Stomach (tissue), 9 donors: Measurements from ENCODE around the gene RBM18. TPM values are rescaled to one million over a fixed set of nuclear protein-coding genes. Genes with fewer than 3 reads are reported as not detected.

ENCODE experiments used
- DNase-seq, 2 donors: peaks; one replicate each; pipeline versions ENCODE4 v3.0.0 to v3.0.0-alpha.2; 2013 to 2019
- H3K27ac ChIP-seq, 5 donors: fragments of 200-600 bp in 4 of 5; sonication (generic) in 4 of 5; one replicate each; pipeline ENCODE4 v1.5.1; 2013 to 2019; ENCODE audit warnings: mild to moderate bottlenecking in 1 of 5, moderate library complexity in 1 of 5
- H3K27me3 ChIP-seq, 3 donors: fragments of 200-600 bp; sonication (generic); one replicate each; pipeline ENCODE4 v1.5.1; 2017 to 2019; ENCODE audit warnings: mixed run types in 1 of 3
- H3K36me3 ChIP-seq, 4 donors: fragments of 200-600 bp; sonication (generic); 1 replicate in 3 of 4; 2 replicates in 1 of 4; pipeline ENCODE4 v1.5.1; 2016 to 2019
- H3K4me1 ChIP-seq, 4 donors: fragments of 200-600 bp; sonication (generic); one replicate each; pipeline ENCODE4 v1.5.1; 2016 to 2019
- H3K4me3 ChIP-seq, 4 donors: fragments of 200-600 bp; sonication (generic) in 3 of 4; one replicate each; pipeline ENCODE4 v1.5.1; 2016 to 2019; ENCODE audit warnings: mild to moderate bottlenecking in 1 of 4
- H3K9me3 ChIP-seq, 4 donors: fragments of 200-600 bp; sonication (generic); one replicate each; pipeline ENCODE4 v1.5.1; 2016 to 2019
- CTCF ChIP-seq, 7 experiments: fragments of 450-650 bp in 4 of 7; fragments of 200-600 bp in 3 of 7; sonication (generic) in 3 of 7; IDR thresholded peaks; one replicate each; pipeline ENCODE4 v1.5.1; 2016 to 2019; ENCODE audit warnings: antibody characterized with exemption in 7 of 7, control low read depth in 2 of 7, mild to moderate bottlenecking in 1 of 7
- EP300 ChIP-seq: sonication (generic); formaldehyde crosslinking; IDR thresholded peaks from one replicate; pipeline ENCODE4 v1.6.1; 2017; ENCODE audit warnings: antibody characterized with exemption
- POLR2A ChIP-seq, 4 donors: fragments of 450-650 bp; IDR thresholded peaks; one replicate each; pipeline ENCODE4 v1.6.1; 2016; ENCODE audit warnings: antibody characterized with exemption in 4 of 4, control low read depth in 2 of 4, mild to moderate bottlenecking in 1 of 4, moderate library complexity in 1 of 4
- POLR2AphosphoS5 ChIP-seq, 3 donors: sonication (generic); formaldehyde crosslinking; IDR thresholded peaks; one replicate each; pipeline ENCODE4 v1.6.1; 2016; ENCODE audit warnings: antibody characterized with exemption in 3 of 3
- WGBS, 5 donors: extraction: QIAGEN DNeasy Blood & Tissue Kit in 3 of 5; methylation state at CpG; one replicate each; pipeline versions ENCODE4 v1.1.5 to v1.1.7; 2013 to 2018; 5-methylcytosine and 5-hydroxymethylcytosine counted together
- intact Hi-C: fragments of 100-400 bp; cut with DNase I; formaldehyde crosslinking; loops from one replicate; pipeline ENCODE4 v1.15.1; 2023; ENCODE audit warnings: low total_unique reads
- polyA plus RNA-seq, 3 donors: library from polyadenylated mRNA; stranded (reverse); fragments of 200-250 nt; gene quantifications; one replicate each; pipeline ENCODE4 v1.2.3, GENCODE V29; 2013
- total RNA-seq, 5 donors: library from RNA; depleted of rRNA; stranded (reverse); fragments of >200 nt; gene quantifications; one replicate each; pipeline versions ENCODE4 v1.1.0 to v1.2.3, GENCODE V29; 2014 to 2016
- donor health status: healthy with polysubstance abuse.
- donor health status: Bipolar disorder and iron deficiency.
- donor health status: healthy.

The RBM18 gene
- total and polyA plus RNA-seq, 8 donors: 1.8 to 13.6 (median 6.5) TPM

GRCh38 chr9:122294531-122294930, 29.9 kb upstream of the RBM18 start:
- Histone ChIP-seq H3K36me3 (peaks cover 0 to 90% (median 85%) of the 10 kb centered on the region in 4 donors), H3K27ac (no peak overlapping the region)
- TF ChIP-seq CTCF (IDR thresholded peaks at IDR 0.05) (no peak), POLR2AphosphoS5 (IDR thresholded peaks at IDR 0.05) (no peak), EP300 (no peak), POLR2A (IDR thresholded peaks at IDR 0.05) (no peak)

GRCh38 chr9:122291458-122291857, 26.8 kb upstream of the RBM18 start:
- H3K27ac ChIP-seq: no peak overlapping the region
- intact Hi-C loops: no loop called here
- peaks cover 0 to 30% (median 7%) of the 10 kb centered on the region in 4 donors for H3K4me1 ChIP-seq
- WGBS, 5 donors: 69 to 78% (median 75%) methylated on average over 3 of the region's 3 CpGs
- DNase-seq: no peak
- no peaks in the 10 kb centered on the region for H3K27me3 ChIP-seq
- no peaks in the 10 kb centered on the region for H3K9me3 ChIP-seq
- TF ChIP-seq EP300 (no peak), POLR2AphosphoS5 (IDR thresholded peaks at IDR 0.05) (no peak), CTCF (IDR thresholded peaks at IDR 0.05) (no peak), POLR2A (IDR thresholded peaks at IDR 0.05) (no peak)
- no peak overlapping the region for H3K4me3 ChIP-seq
- H3K36me3 ChIP-seq: peaks cover 10 to 92% (median 80%) of the 10 kb centered on the region in 4 donors

More at GRCh38 chr9:122294531-122294930, 29.9 kb upstream of the RBM18 start:
- intact Hi-C loops: no loop called here
- no peaks in the 10 kb centered on the region for H3K27me3 ChIP-seq
- WGBS, 5 donors: 25 to 42% (median 31%) methylated on average over 4 of the region's 4 CpGs
- no peak overlapping the region for H3K4me3 ChIP-seq
- H3K9me3 ChIP-seq: no peaks in the 10 kb centered on the region
- DNase-seq: peak in 1 of 2 donors; percentile 33
- peaks cover 0 to 15% (median 4%) of the 10 kb centered on the region in 4 donors for H3K4me1 ChIP-seq

GRCh38 chr9:122287214-122287720, 22.6 kb upstream of the RBM18 start:
- H3K9me3 ChIP-seq: no peaks in the 10 kb centered on the region
- peaks cover 0 to 18% (median 3%) of the 10 kb centered on the region in 4 donors for H3K4me1 ChIP-seq
- TF ChIP-seq CTCF (IDR thresholded peaks at IDR 0.05) (no peak), POLR2AphosphoS5 (IDR thresholded peaks at IDR 0.05) (no peak), EP300 (no peak), POLR2A (IDR thresholded peaks at IDR 0.05) (no peak)
- H3K27me3 ChIP-seq: no peaks in the 10 kb centered on the region
- no peak overlapping the region for H3K27ac ChIP-seq
- H3K4me3 ChIP-seq: no peak overlapping the region
- no peak for DNase-seq
- intact Hi-C loops: no loop called here
- peaks cover 26 to 83% (median 76%) of the 10 kb centered on the region in 4 donors for H3K36me3 ChIP-seq
- WGBS, 5 donors: 75 to 91% (median 80%) methylated on average over 1 of the region's 1 CpG

GRCh38 chr9:122286764-122287163, 22.1 kb upstream of the RBM18 start:
- 82 to 91% (median 88%) methylated on average over 1 of the region's 1 CpG for WGBS, 5 donors
- no peak for DNase-seq
- intact Hi-C loops: no loop called here
- peaks cover 26 to 83% (median 76%) of the 10 kb centered on the region in 4 donors for H3K36me3 ChIP-seq
- TF ChIP-seq EP300 (no peak), CTCF (IDR thresholded peaks at IDR 0.05) (no peak), POLR2A (IDR thresholded peaks at IDR 0.05) (no peak), POLR2AphosphoS5 (IDR thresholded peaks at IDR 0.05) (no peak)
- no peaks in the 10 kb centered on the region for H3K27me3 ChIP-seq
- H3K9me3 ChIP-seq: no peaks in the 10 kb centered on the region
- H3K27ac ChIP-seq: no peak overlapping the region
- H3K4me1 ChIP-seq: peaks cover 0 to 18% (median 3%) of the 10 kb centered on the region in 4 donors
- no peak overlapping the region for H3K4me3 ChIP-seq
